GM12892 (cell line): ENCODE data around the gene ASTN2.

Experiments used
- POLR2A ChIP-seq: IDR thresholded peaks from 2 replicates; pipeline ENCODE4 v1.6.1; 2011; ENCODE audit warnings: low read depth, low read length, control low read depth
- POLR2AphosphoS5 ChIP-seq: IDR thresholded peaks from 2 replicates; pipeline ENCODE4 v1.6.1; 2011; ENCODE audit warnings: low read depth, low read length, control low read depth

DNA sequence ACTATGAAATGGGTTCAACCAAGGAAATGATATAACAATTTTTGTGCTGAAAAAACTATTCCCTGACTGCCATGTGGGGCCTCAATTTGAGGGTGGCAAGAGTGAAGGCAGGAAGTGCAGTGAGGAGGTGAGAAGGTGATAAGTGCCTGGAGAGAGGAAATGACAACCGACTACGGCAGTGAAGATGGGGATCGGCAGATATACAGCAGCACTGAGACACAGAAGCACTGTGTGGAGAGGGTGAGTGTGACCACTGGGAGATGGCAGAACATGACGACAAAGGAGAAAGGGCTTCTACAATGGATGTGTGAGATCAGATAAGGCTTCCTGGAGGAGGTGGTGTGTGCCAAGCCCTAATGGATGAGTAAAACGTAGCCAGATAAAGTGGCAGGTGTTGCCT is 456.0 kb downstream of the ASTN2 start:
- TF ChIP-seq POLR2A (no peak), POLR2AphosphoS5 (no peak)
